ENCODE data around the gene CRYBA2.

DNA sequence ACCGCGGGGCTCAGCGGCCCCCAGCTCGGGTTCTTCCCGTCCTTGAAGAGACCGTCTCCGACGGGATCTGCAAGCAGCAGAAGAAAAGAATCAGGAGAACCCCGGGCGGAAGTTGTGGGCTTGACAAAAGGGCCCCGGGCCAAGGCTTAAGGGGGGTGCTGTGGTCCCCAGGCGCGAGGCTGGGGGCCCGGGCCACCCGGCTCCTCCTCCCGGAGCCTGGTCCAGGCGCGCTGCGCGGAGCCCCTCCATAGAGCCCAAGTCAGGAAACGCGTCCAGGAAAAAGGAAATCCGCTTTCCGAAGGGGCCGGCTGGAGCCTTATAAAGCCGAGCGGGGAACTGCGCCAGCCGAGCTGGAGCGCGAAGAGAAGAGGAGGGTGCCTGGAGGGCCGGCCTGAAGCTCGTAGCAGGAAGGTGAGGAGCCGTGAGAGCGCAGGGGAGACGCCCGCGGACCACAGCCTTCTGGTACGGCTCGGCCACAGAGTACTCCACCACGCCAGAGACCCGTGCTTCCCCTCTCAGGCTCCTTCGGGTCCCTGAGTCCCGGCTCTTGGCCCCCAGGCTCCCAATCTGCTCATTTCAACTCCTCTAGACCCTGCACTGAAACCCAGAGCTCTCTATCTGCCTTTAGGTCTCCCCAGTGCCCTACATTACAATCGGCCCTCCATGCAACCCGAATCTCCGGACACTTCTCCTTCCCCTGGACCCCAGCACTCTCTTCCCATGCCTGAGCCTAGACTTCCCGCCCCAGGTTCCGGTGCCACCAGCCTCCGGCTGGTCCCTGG, 8.8 kb downstream of the CRYBA2 start:
- no peak for TF ChIP-seq POLR2A (IDR thresholded peaks at IDR 0.05)
- no peak for TF ChIP-seq CTCF (IDR thresholded peaks at IDR 0.05)
